Stimulated activated naive CD8-positive, alpha-beta T cell treated with anti-CD3 and anti-CD28 coated beads, Interleukin-15, Interleukin-2, amounts not matched to agents 100 ng/mL and 50 ng/mL, for 24 hours (primary cell): Measurements from ENCODE around the gene FLNB.

ENCODE experiments used
- H3K27ac Mint-ChIP-seq: one replicate; pipeline ENCODE4 v1.8.0; 2021; ENCODE audit warnings: mild to moderate bottlenecking, mixed read lengths
- H3K27me3 Mint-ChIP-seq: one replicate; pipeline ENCODE4 v1.8.0; 2021; ENCODE audit warnings: mixed read lengths
- H3K36me3 Mint-ChIP-seq: one replicate; pipeline ENCODE4 v1.8.0; 2021; ENCODE audit warnings: low read depth, mixed read lengths
- H3K4me1 Mint-ChIP-seq: one replicate; pipeline ENCODE4 v1.8.0; 2021; ENCODE audit warnings: low read depth, mixed read lengths
- H3K4me3 Mint-ChIP-seq: one replicate; pipeline ENCODE4 v1.8.0; 2021; ENCODE audit warnings: mild to moderate bottlenecking, mixed read lengths
- H3K9me3 Mint-ChIP-seq: one replicate; pipeline ENCODE4 v1.8.0; 2021; ENCODE audit warnings: mixed read lengths

Gene FLNB

DNA sequence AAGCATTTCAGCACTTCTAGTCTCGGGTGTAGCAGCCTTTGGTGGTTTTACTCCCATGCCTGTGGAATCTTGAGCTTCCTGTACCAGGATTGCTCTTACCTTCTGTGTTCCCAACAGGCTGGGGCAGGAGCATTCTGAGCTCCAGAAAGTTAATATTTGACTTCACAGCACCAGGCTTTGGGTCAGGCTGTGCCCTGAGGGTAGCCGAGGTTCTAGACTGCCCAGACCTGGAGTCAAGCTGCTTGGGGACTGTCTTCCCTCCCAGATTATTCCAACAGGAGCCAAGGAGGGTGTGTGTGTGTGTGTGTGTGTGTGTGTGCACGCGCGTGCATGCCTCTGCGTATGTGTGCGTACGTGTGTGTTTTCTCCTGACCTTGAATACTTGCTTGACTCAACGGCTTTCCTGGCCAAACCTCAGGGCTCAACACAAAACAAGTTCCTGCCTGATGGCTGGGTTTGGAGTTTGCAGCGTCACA, 94.8 kb downstream of the FLNB start:
- H3K27ac Mint-ChIP-seq, result no peak overlapping the region
- H3K9me3 Mint-ChIP-seq, result no peaks in the 10 kb centered on the region
- peaks cover 43% of the 10 kb centered on the region for H3K36me3 Mint-ChIP-seq

DNA sequence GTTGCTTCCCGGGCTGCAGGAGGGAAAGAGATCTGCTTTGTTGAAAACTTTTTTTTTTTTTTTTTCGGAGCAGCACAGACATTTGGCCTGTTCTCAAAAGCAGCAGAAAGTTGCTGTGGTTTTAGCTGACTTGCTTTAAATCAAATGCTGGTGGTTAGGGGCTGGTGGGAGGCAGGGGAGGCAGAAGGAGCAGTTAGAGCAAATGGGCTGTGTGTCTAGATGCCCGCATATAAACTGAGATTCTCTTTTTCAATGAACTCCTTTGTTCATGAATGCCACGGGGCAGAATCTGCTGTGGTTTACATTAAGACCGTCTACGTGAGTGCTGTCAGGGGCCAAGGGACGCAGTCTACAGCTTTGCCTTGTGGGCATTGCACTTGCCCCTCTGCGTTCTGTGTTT, 95.9 kb downstream of the FLNB start:
- no peak overlapping the region for H3K4me3 Mint-ChIP-seq
- peak overlapping the region; percentile 40 for H3K27ac Mint-ChIP-seq
- H3K36me3 Mint-ChIP-seq, result peaks cover 46% of the 10 kb centered on the region
- no peaks in the 10 kb centered on the region for H3K9me3 Mint-ChIP-seq
- H3K4me1 Mint-ChIP-seq, result peaks cover 38% of the 10 kb centered on the region
- no peaks in the 10 kb centered on the region for H3K27me3 Mint-ChIP-seq

More for the DNA sequence above, 94.8 kb downstream of the FLNB start:
- no peaks in the 10 kb centered on the region for H3K27me3 Mint-ChIP-seq
- peaks cover 38% of the 10 kb centered on the region for H3K4me1 Mint-ChIP-seq
- no peak overlapping the region for H3K4me3 Mint-ChIP-seq

DNA sequence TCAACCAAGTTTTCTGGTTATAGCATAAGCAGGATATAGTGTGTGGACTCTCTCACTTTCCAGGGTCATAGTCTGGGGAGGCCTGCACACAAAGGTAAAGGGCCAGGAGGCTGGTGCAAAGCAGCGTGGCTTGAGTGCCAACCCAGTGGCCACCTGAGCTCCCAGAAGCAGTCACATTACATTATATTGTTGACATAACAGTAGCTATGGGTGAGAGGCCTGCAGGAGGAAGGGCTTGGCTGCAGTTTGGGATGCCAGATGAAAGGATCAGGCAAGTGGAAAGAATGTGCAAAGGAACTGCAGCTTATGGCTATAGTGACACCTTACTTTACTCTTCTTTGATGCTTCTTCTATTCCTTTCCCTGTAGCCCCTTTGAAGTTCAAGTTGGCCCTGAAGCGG, 96.5 kb downstream of the FLNB start:
- H3K36me3 Mint-ChIP-seq, result peaks cover 48% of the 10 kb centered on the region
- no peak overlapping the region for H3K4me3 Mint-ChIP-seq
- no peaks in the 10 kb centered on the region for H3K9me3 Mint-ChIP-seq
- H3K27me3 Mint-ChIP-seq, result no peaks in the 10 kb centered on the region
- no peak overlapping the region for H3K27ac Mint-ChIP-seq
- peaks cover 36% of the 10 kb centered on the region for H3K4me1 Mint-ChIP-seq

DNA sequence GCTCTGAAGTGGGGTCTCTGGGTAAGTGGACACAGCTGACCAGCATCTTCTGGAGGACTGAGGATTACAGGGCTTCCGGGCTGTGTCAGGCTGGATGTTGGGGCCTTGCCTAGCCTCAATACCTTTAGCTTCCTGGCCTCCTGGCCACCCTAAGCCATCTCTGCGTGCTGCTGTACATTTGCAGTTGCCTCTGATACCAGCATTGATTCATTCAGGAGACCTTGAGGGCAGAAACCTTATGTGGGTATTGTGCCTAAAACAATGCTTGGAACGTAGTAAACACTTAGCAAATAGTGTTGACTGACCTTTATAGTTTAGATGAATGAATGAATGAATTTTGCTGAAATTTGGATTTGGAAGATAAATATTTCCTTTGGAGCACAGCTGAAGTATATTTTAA, 97.0 kb downstream of the FLNB start:
- H3K27me3 Mint-ChIP-seq, result no peaks in the 10 kb centered on the region
- no peaks in the 10 kb centered on the region for H3K9me3 Mint-ChIP-seq
- H3K4me3 Mint-ChIP-seq, result no peak overlapping the region
- H3K4me1 Mint-ChIP-seq, result peaks cover 32% of the 10 kb centered on the region
- H3K27ac Mint-ChIP-seq, result no peak overlapping the region
- H3K36me3 Mint-ChIP-seq, result peaks cover 47% of the 10 kb centered on the region

DNA sequence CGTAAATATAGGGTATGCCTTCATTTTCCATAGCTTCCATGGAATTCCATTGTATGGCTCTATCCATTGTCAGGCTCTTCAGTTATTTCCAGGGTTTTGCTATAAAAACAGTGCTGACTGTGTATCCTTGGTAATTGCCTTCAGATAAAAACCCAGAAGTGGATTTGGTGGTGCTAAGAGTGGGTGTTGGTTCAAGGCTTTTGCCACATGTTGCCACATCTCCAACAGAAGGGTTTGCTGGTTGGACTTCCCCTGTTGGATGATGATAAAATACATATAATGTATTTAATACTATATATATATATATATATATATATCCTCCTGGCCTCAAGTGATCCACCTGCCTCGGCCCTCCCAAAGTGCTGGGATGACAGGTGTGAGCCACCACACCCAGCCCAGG, 97.8 kb downstream of the FLNB start:
- peaks cover 29% of the 10 kb centered on the region for H3K4me1 Mint-ChIP-seq
- no peaks in the 10 kb centered on the region for H3K9me3 Mint-ChIP-seq
- H3K36me3 Mint-ChIP-seq, result peaks cover 46% of the 10 kb centered on the region
- H3K27ac Mint-ChIP-seq, result no peak overlapping the region
- no peak overlapping the region for H3K4me3 Mint-ChIP-seq
- H3K27me3 Mint-ChIP-seq, result no peaks in the 10 kb centered on the region

DNA sequence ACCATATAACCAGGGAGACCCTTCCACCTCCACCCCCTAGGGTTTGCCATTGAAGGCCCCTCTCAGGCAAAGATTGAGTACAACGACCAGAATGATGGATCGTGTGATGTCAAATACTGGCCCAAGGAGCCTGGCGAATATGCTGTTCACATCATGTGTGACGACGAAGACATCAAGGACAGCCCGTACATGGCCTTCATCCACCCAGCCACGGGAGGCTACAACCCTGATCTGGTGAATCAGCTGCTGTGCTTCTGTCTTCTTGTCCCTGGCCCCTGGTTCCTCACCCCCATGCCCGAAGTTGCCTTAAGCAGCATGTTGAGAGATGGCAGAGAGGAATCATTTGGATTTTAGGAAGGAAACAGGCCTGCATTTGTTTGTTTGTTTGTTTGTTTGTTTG, 98.4 kb downstream of the FLNB start:
- no peaks in the 10 kb centered on the region for H3K9me3 Mint-ChIP-seq
- peaks cover 42% of the 10 kb centered on the region for H3K36me3 Mint-ChIP-seq
- H3K27me3 Mint-ChIP-seq, result no peaks in the 10 kb centered on the region
- H3K27ac Mint-ChIP-seq, result no peak overlapping the region
- peaks cover 35% of the 10 kb centered on the region for H3K4me1 Mint-ChIP-seq
- H3K4me3 Mint-ChIP-seq, result no peak overlapping the region

DNA sequence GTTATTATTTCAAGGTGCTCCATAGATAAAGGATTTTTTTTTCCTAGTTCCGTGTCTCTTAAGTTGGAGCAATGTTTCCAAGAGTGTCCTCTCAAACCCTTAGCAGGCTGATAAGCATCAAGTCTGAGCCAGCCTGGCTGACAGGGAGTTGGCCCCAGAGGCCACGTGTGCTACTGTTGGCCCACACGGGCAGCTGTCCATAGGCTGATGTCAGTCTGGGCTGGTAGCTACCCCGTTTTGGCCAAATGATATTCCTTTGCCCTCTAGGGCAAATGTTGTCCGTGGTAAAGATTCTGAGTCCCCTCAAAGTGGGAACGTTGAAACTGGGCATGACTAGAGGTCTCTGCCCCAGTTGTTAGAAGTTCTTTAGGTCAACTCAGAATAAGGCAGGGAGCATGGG, 99.4 kb downstream of the FLNB start:
- Mint-ChIP-seq H3K27me3 (no peaks in the 10 kb centered on the region), H3K9me3 (no peaks in the 10 kb centered on the region), H3K27ac (no peak overlapping the region), H3K4me3 (no peak overlapping the region), H3K36me3 (peaks cover 42% of the 10 kb centered on the region), H3K4me1 (peaks cover 34% of the 10 kb centered on the region)

DNA sequence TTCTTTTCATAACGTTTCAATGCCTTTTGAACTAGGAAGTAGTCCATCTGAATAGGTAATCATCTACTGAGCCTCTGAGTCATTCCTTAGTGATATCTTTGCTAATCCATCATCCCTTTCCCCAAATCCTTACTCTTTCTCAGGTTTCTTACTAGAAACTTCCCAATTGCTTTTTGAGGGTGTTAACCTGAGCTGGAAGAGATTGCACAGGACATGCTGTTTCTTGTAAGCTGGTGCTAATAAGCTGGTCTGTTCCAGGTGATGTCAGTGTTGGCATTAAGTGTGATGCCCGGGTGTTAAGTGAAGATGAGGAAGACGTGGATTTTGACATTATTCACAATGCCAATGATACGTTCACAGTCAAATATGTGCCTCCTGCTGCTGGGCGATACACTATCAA, 101.5 kb downstream of the FLNB start:
- Mint-ChIP-seq H3K4me3 (no peak overlapping the region), H3K27ac (no peak overlapping the region), H3K4me1 (peaks cover 19% of the 10 kb centered on the region), H3K27me3 (no peaks in the 10 kb centered on the region), H3K9me3 (no peaks in the 10 kb centered on the region), H3K36me3 (peaks cover 53% of the 10 kb centered on the region)

DNA sequence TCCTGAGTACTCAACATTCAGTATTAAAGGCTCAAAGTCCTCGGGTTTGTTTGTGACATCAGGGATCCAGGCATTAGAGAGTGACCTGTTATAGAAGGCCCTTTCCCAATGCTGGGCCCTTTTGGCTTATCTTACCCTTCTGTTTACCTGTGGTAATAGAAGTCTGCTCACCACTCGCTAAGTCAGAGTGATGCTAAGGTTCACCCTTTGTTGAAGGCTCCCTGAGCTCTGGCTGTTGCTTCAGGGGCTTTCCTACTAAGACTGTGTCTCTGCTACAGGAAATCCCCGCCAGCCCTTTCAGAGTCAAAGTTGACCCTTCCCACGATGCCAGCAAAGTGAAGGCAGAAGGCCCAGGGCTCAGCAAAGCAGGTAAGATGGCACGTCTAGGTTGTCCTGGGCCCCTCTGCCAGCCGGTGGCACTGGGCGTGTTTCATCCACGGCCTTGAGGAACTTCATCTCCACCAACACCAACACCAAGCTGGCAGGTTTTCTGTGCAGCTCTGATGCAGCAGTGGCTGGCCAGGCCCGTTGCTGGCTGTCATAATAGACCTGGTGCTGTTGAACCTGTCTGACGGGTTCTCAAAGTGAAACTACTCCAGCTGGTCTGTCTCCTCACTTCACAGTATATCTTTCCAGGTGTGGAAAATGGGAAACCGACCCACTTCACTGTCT, 103.4 kb downstream of the FLNB start:
- Mint-ChIP-seq H3K4me3 (no peak overlapping the region), H3K27ac (no peak overlapping the region), H3K36me3 (peaks cover 46% of the 10 kb centered on the region), H3K27me3 (no peaks in the 10 kb centered on the region), H3K4me1 (peaks cover 38% of the 10 kb centered on the region), H3K9me3 (no peaks in the 10 kb centered on the region)

DNA sequence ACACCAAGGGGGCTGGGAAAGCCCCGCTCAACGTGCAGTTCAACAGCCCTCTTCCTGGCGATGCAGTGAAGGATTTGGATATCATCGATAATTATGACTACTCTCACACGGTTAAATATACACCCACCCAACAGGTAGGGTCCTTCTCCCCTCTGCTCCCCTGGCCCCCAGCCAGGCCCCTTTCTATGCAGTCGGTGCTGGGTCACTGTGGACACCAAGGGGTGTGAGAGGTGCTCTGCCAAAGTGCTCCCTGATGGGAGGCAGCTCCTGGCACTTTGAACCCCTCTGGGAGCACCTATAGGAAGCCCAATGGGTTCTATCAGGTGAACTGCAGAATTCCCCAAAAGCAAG, 103.9 kb downstream of the FLNB start:
- peaks cover 43% of the 10 kb centered on the region for H3K4me1 Mint-ChIP-seq
- H3K4me3 Mint-ChIP-seq, result no peak overlapping the region
- no peak overlapping the region for H3K27ac Mint-ChIP-seq
- no peaks in the 10 kb centered on the region for H3K27me3 Mint-ChIP-seq
- no peaks in the 10 kb centered on the region for H3K9me3 Mint-ChIP-seq
- H3K36me3 Mint-ChIP-seq, result peaks cover 45% of the 10 kb centered on the region

DNA sequence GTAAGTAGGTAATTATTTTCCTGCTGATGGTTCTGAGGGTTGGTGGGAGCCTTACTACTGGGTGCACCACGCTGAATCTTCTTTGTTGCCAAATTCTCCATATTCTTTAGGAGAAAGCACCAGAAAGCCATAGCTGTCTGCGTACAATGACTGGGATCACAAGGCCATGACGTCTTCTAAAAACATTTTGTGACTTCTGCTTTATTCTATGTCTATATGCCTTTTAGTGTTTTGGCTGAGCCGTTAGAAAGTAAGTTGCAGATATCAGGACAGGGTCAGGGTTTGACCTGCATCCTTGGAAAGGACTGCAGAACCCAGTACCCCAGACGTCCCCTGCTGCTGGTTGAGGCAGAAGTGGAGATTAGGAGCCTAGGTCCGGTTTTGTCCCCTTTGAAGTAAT, 107.0 kb downstream of the FLNB start:
- Mint-ChIP-seq H3K9me3 (no peaks in the 10 kb centered on the region), H3K4me1 (peaks cover 52% of the 10 kb centered on the region), H3K27ac (no peak overlapping the region), H3K36me3 (peaks cover 22% of the 10 kb centered on the region), H3K27me3 (no peaks in the 10 kb centered on the region), H3K4me3 (no peak overlapping the region)

DNA sequence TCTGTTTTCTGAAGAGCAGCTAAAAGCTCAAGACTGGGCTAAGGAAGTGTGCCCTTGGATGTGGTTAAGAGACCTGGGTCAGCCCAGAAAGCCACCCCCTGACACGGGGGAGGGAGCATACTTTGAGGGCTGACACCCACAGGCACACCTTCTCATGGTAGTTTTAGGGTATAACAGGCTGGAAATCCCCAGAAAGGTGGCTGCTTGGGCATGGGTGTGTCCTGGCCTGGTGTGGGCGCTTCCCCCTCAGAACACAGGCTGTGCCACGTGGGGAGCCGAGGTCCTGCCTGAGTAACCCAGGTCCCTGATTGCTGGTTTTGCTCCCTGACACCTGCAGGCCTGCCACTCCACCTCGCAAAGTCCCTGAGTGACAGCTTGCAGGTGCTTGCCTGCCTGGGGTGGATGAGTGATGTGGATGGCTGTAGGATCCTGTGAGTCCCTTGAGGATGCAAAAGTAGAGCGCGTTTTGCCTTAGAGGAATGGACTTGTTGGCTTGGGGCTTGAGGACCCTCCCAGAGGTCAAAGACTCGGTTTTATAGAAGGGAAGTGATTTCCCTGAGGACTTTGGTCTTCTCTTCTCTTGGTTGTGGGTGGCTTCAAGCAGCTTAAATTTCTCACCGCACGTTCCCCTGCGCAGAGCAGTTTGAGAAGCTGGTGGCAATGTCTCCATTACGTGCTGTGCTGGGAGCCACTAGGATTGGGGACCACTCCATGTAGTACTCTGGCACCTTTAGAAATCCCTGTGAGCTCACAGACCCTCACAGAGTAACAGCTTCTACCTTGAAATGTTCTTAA, 108.1 kb downstream of the FLNB start:
- peaks cover 48% of the 10 kb centered on the region for H3K4me1 Mint-ChIP-seq
- no peak overlapping the region for H3K4me3 Mint-ChIP-seq
- H3K36me3 Mint-ChIP-seq, result peaks cover 22% of the 10 kb centered on the region
- no peaks in the 10 kb centered on the region for H3K27me3 Mint-ChIP-seq
- no peaks in the 10 kb centered on the region for H3K9me3 Mint-ChIP-seq
- H3K27ac Mint-ChIP-seq, result peak overlapping the region; percentile 71

DNA sequence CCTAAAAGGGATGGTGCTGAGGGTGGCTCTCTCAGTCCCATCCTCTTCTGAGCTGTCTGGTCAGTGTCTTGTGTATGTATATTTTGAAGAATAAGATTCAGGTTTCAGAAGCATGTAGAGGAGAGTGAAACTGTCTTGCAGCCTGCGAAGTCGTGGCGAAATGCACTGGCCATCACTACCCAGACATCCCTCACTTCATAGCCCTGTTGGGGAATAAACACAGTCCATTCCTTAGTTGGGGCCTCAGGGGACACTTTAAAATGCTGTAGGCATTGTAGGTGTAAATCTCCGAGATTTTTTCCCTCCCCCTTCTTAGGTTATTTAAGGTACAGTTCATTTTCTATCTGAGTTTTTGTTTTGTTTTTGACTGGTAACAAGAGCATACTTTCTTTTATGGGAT, 108.8 kb downstream of the FLNB start:
- H3K36me3 Mint-ChIP-seq, result peaks cover 21% of the 10 kb centered on the region
- no peak overlapping the region for H3K4me3 Mint-ChIP-seq
- H3K9me3 Mint-ChIP-seq, result no peaks in the 10 kb centered on the region
- H3K4me1 Mint-ChIP-seq, result peaks cover 43% of the 10 kb centered on the region
- H3K27me3 Mint-ChIP-seq, result no peaks in the 10 kb centered on the region
- peak overlapping the region; percentile 71 for H3K27ac Mint-ChIP-seq

DNA sequence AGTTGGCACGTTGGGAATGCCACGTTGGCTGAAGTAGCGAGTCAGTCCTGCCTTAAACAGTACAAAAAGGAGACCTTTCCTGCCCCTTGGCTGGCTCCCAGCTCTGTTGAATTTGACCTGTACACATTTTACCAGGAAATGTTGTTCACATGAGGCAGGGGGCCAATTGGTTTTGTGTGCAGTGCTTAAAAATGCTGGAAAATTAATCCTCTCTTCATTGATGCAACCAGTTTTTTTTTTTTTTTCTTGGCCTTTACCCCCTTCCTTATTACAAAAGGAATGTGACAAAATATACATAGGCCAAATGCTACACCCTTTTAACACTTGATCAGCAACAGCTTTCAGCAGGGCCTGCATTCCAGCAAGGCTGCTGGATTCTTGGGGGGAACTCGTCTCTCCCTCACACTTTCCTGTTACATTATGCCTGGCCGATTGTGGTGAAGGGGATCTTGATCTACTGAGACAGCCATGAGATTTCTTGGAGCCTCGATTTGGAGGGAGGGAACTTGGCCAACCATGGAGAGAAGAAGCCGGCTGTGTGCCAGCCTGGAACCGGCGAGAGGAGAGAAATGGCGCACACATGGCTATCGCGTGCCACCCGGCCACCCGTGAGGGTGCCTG, 109.4 kb downstream of the FLNB start:
- H3K27me3 Mint-ChIP-seq, result no peaks in the 10 kb centered on the region
- H3K27ac Mint-ChIP-seq, result no peak overlapping the region
- H3K9me3 Mint-ChIP-seq, result no peaks in the 10 kb centered on the region
- H3K36me3 Mint-ChIP-seq, result peaks cover 19% of the 10 kb centered on the region
- H3K4me1 Mint-ChIP-seq, result peaks cover 36% of the 10 kb centered on the region
- H3K4me3 Mint-ChIP-seq, result no peak overlapping the region

DNA sequence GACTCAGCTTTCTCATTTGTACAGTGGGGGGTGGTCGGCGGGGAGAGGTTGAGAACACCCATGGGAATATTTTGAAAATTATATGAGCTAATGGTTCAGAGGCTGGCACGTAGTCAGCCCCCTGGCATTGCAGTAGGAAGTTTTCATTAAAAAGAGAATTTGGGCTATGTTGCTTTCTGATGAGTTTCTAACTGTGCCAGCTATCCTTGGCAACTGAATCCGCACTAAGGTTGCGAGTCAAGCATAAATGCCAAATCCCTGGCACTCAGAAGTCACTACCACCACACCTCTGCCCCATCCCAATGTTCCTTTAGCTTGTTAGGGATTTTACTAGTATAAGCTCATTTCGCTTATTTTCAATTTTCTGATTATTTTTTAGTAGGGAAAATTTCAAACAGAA, 111.0 kb downstream of the FLNB start:
- Mint-ChIP-seq H3K4me1 (peaks cover 36% of the 10 kb centered on the region), H3K36me3 (peaks cover 21% of the 10 kb centered on the region), H3K9me3 (no peaks in the 10 kb centered on the region), H3K27ac (no peak overlapping the region), H3K4me3 (no peak overlapping the region), H3K27me3 (no peaks in the 10 kb centered on the region)
